HepG2 (cell line): ENCODE data around the gene NRN1L. TPM values are rescaled to one million over a fixed set of nuclear protein-coding genes. Genes with fewer than 3 reads are reported as not detected.

ENCODE experiments used
- ATAC-seq: fragments of 200-7000 bp; cut with Tn5 transposase; 3 replicates; pipeline ENCODE4 v1.9.1; 2020; ENCODE audit warnings: mild to moderate bottlenecking, moderate library complexity
- BruUV-seq: library from RNA; stranded (reverse); fragments of 400-500 nt; replicated peaks from 2 replicates; lab custom pipeline; 2021; lab: Mats Ljungman, UMichigan
- CTCF ChIA-PET: fragments of 300-600 bp; formaldehyde crosslinking; extraction: SDS; loops from one replicate; lab custom pipeline; 2021; ENCODE audit warnings: low total read pairs, inconsistent platforms, low intra/inter-chr PET ratio; lab: Yijun Ruan, JAX
- POLR2A ChIA-PET: fragments of 350-600 bp; sonication (Branson Sonifier 250); formaldehyde crosslinking; loops from one replicate; lab custom pipeline; 2020; ENCODE audit warnings: antibody characterized with exemption, inconsistent platforms; lab: Yijun Ruan, JAX
- DNase-seq: peaks from one replicate; pipeline ENCODE4 v3.0.0-alpha.2; 2015; ENCODE audit warnings: low spot score
- FAIRE-seq: peaks from 3 replicates; lab custom pipeline; 2011; peaks lifted over from hg19 to GRCh38; lab: Jason Lieb, UNC
- H2AFZ ChIP-seq: one replicate; pipeline ENCODE4 v1.6.1; 2011; ENCODE audit warnings: low read length, inconsistent platforms
- H3K27ac ChIP-seq: fragments of 300-600 bp; 3 replicates; pipeline ENCODE4 v1.8.0; 2011; ENCODE audit warnings: mixed run types, mild to moderate bottlenecking, mixed read lengths, low read length, inconsistent platforms; ENCODE audit not compliant: insufficient read depth; ENCODE audit errors: extremely low read length
- H3K27me3 ChIP-seq, 2 experiments: fragments of 200-600 bp in 1 of 2; 2 replicates in 1 of 2; 3 replicates in 1 of 2; pipeline versions ENCODE4 v1.6.0 to v1.8.0; 2011; ENCODE audit warnings: low read length in 2 of 2, mild to moderate bottlenecking in 2 of 2, moderate library complexity in 2 of 2, inconsistent platforms in 1 of 2; ENCODE audit not compliant: insufficient read depth in 2 of 2, control insufficient read depth in 1 of 2
- H3K36me3 ChIP-seq, 2 experiments: fragments of 200-600 bp in 1 of 2; replicated peaks in 1 of 2; 2 replicates in 1 of 2; 3 replicates in 1 of 2; pipeline versions ENCODE4 v1.5.1 to v1.8.0; 2011; ENCODE audit warnings: low read length in 2 of 2, inconsistent platforms in 1 of 2; ENCODE audit not compliant: insufficient read depth in 2 of 2, control insufficient read depth in 1 of 2
- H3K4me1 ChIP-seq: 2 replicates; pipeline ENCODE4 v1.5.1; 2012; ENCODE audit warnings: low read length, inconsistent platforms; ENCODE audit not compliant: insufficient read depth
- H3K4me2 ChIP-seq: 2 replicates; pipeline ENCODE4 v1.6.0; 2011; ENCODE audit warnings: low read depth, low read length, inconsistent platforms
- H3K4me3 ChIP-seq, 3 experiments: fragments of 200-600 bp in 1 of 3; sonication (generic), shearing (Covaris generic) in 1 of 3; replicated peaks in 1 of 3; 2 replicates each; pipeline ENCODE4 v1.5.1; 2011 to 2016; ENCODE audit warnings: low read length in 3 of 3, inconsistent platforms in 2 of 3, low read depth in 2 of 3, mild to moderate bottlenecking in 2 of 3, control low read depth in 1 of 3, mixed read lengths in 1 of 3; ENCODE audit not compliant: insufficient read depth in 1 of 3
- H3K79me2 ChIP-seq: one replicate; pipeline ENCODE4 v1.6.1; 2011; ENCODE audit warnings: low read length, inconsistent platforms; ENCODE audit not compliant: insufficient read depth
- H3K9ac ChIP-seq: 2 replicates; pipeline ENCODE4 v1.6.0; 2011; ENCODE audit warnings: mild to moderate bottlenecking, low read depth, low read length, inconsistent platforms; ENCODE audit not compliant: insufficient read depth
- H3K9me3 ChIP-seq: 2 replicates; pipeline ENCODE4 v1.5.1; 2012; ENCODE audit warnings: mild to moderate bottlenecking, low read length
- H4K20me1 ChIP-seq: 2 replicates; pipeline ENCODE4 v1.6.0; 2011; ENCODE audit warnings: inconsistent platforms, mild to moderate bottlenecking, low read length, moderate library complexity; ENCODE audit not compliant: insufficient read depth
- AKAP8 ChIP-seq: sonication (generic); formaldehyde crosslinking; IDR thresholded peaks from 2 replicates; pipeline ENCODE4 v1.5.1; 2020; ENCODE audit warnings: mild to moderate bottlenecking, missing genetic modification reagents
- CTCF ChIP-seq: sonication (generic); formaldehyde crosslinking; IDR thresholded peaks from 2 replicates; pipeline ENCODE4 v1.5.0; 2020; ENCODE audit warnings: mild to moderate bottlenecking, missing genetic modification reagents, moderate library complexity
- ETV5 ChIP-seq: IDR thresholded peaks from 2 replicates; pipeline ENCODE4 v1.6.1; 2018; ENCODE audit warnings: missing biosample characterization, missing genetic modification reagents, inconsistent platforms, borderline replicate concordance
- GMEB1 ChIP-seq: sonication (generic); formaldehyde crosslinking; IDR thresholded peaks from 2 replicates; pipeline ENCODE4 v1.5.1; 2020; ENCODE audit warnings: missing genetic modification reagents, mild to moderate bottlenecking, borderline replicate concordance
- HDAC1 ChIP-seq: sonication (generic); formaldehyde crosslinking; IDR thresholded peaks from 2 replicates; pipeline ENCODE4 v1.5.1; 2020; ENCODE audit warnings: mild to moderate bottlenecking, missing genetic modification reagents
- MAX ChIP-seq: IDR thresholded peaks from 2 replicates; pipeline ENCODE4 v1.6.1; 2012; ENCODE audit warnings: inconsistent platforms
- MYC ChIP-seq: sonication (generic); formaldehyde crosslinking; IDR thresholded peaks from 2 replicates; pipeline ENCODE4 v1.9.0; 2021; ENCODE audit warnings: missing genetic modification reagents, borderline replicate concordance
- RXRB ChIP-seq: IDR thresholded peaks from 2 replicates; pipeline ENCODE4 v1.6.1; 2016; ENCODE audit warnings: borderline replicate concordance, missing genetic modification reagents, missing compliant biosample characterization
- SIN3B ChIP-seq: fragments of 150-350 bp; IDR thresholded peaks from 2 replicates; pipeline ENCODE4 v1.6.1; 2014; ENCODE audit warnings: low read length
- SP2 ChIP-seq: sonication (generic); formaldehyde crosslinking; IDR thresholded peaks from 2 replicates; pipeline ENCODE4 v1.5.1; 2020; ENCODE audit warnings: mild to moderate bottlenecking, missing genetic modification reagents
- ZNF224 ChIP-seq: sonication (generic); formaldehyde crosslinking; IDR thresholded peaks from 2 replicates; pipeline ENCODE4 v1.5.0; 2020; ENCODE audit warnings: mild to moderate bottlenecking, missing genetic modification reagents
- ZNF34 ChIP-seq: sonication (generic); formaldehyde crosslinking; IDR thresholded peaks from 2 replicates; pipeline ENCODE4 v1.4.0; 2020; ENCODE audit warnings: mild to moderate bottlenecking, missing genetic modification reagents, borderline replicate concordance
- ZNF431 ChIP-seq: sonication (generic); formaldehyde crosslinking; IDR thresholded peaks from 2 replicates; pipeline ENCODE4 v1.9.0; 2022; ENCODE audit warnings: missing genetic modification reagents, low read depth, mild to moderate bottlenecking, borderline replicate concordance
- ZNF83 ChIP-seq: sonication (generic); formaldehyde crosslinking; IDR thresholded peaks from 2 replicates; pipeline ENCODE4 v1.4.0; 2020; ENCODE audit warnings: missing genetic modification reagents, mild to moderate bottlenecking, borderline replicate concordance
- ZNF879 ChIP-seq: sonication (generic); formaldehyde crosslinking; IDR thresholded peaks from 2 replicates; pipeline ENCODE4 v1.8.1; 2023; ENCODE audit warnings: missing genetic modification reagents
- WGBS: methylation state at CpG from one replicate; pipeline ENCODE4 v1.1.6; 2017; ENCODE audit warnings: low lambda C conversion rate; 5-methylcytosine and 5-hydroxymethylcytosine counted together
- in situ Hi-C: cut with HindIII; loops from 2 replicates; pipeline ENCODE4 v1.10.0; 2017; ENCODE audit warnings: low pct_unique_long_range_greater_than_20kb; ENCODE audit not compliant: extremely low pct_ligation_motif_present
- intact Hi-C: fragments of 100-400 bp; cut with micrococcal nuclease; formaldehyde crosslinking; loops from one replicate; pipeline ENCODE4 v1.10.0; 2022; ENCODE audit not compliant: unreplicated experiment
- polyA plus RNA-seq, 8 experiments: library from polyadenylated mRNA; depleted of rRNA in 3 of 8; stranded (reverse) in 7 of 8; unstranded in 1 of 8; fragments of >200 nt; fragmentation: Illumina TruSeq in 4 of 8; extraction: Trizol in 4 of 8; gene quantifications; 2 replicates each; pipeline versions ENCODE4 v1.2.1 to v1.2.3, GENCODE V29; 2011 to 2016; ENCODE audit warnings: low read depth in 4 of 8, missing spikeins in 1 of 8, mixed read lengths in 1 of 8; ENCODE audit not compliant: insufficient read depth in 1 of 8
- total RNA-seq, 5 experiments: library from RNA; depleted of rRNA; stranded (reverse); fragments of >200 nt; fragmentation: Illumina TruSeq; extraction: Trizol; gene quantifications; 2 replicates each; pipeline ENCODE4 v1.2.3, GENCODE V29; 2016; ENCODE audit warnings: low read depth in 1 of 5

NRN1L gene
- total and polyA plus RNA-seq, 2 of the 13 experiments (the other 11 are each of a cell fraction or from before 2014, with no cell fraction given): 0.53 to 1.2 TPM

GRCh38 chr16:67888331-67888730 is 3.6 kb downstream of the NRN1L start:
- H3K27ac ChIP-seq: no peak overlapping the region
- ChIA-PET CTCF (no interaction called here), POLR2A (interaction anchor here (1.2 kb wide), 1 partner anchor 47 kb away, joined by 4 read pairs; no protein-coding TSS in a partner anchor)
- H3K4me3 ChIP-seq: no peak overlapping the region
- DNase-seq: no peak
- no peaks in the 10 kb centered on the region for H4K20me1 ChIP-seq
- H3K4me2 ChIP-seq: no peak overlapping the region
- ATAC-seq: no peak
- no TSS peak for BruUV-seq
- peaks cover 1% of the 10 kb centered on the region for H3K79me2 ChIP-seq
- peaks cover 7 to 21% of the 10 kb centered on the region in 2 experiments for H3K36me3 ChIP-seq
- H3K9me3 ChIP-seq: no peaks in the 10 kb centered on the region
- H2AFZ ChIP-seq: no peak overlapping the region
- intact Hi-C loops (no loop called here), in situ Hi-C loops (loop anchor here (5.0 to 10.0 kb wide), 2 partner anchors 39 to 156 kb away; no protein-coding TSS in a partner anchor)
- WGBS: 75% methylated on average over 3 of the region's 3 CpGs
- FAIRE-seq: no peak
- peaks cover 24% of the 10 kb centered on the region for H3K4me1 ChIP-seq
- TF ChIP-seq CTCF (CRISPR knock-in tag) (no peak), ZNF431 (CRISPR knock-in tag) (no peak), MAX (no peak), GMEB1 (CRISPR knock-in tag) (no peak), SP2 (CRISPR knock-in tag) (no peak), SIN3B (no peak), AKAP8 (CRISPR knock-in tag) (no peak), MYC (CRISPR knock-in tag) (no peak), HDAC1 (CRISPR knock-in tag) (no peak), ZNF879 (no peak), ETV5 (no peak), ZNF224 (CRISPR knock-in tag) (no peak), ZNF34 (CRISPR knock-in tag) (no peak), ZNF83 (CRISPR knock-in tag) (no peak), RXRB (CRISPR knock-in tag) (no peak)
- no peak overlapping the region for H3K9ac ChIP-seq
- no peaks in the 10 kb centered on the region; a peak in 1 of 5 replicates for H3K27me3 ChIP-seq
